Measurements from ENCODE around the gene ACTR1A.
A peak's percentile ranks its signal among the peaks of the same experiment; 100 is the strongest.
"Not testable (repeated sequence)": the region's sequence is repeated elsewhere in the genome, so short reads cannot be mapped to it uniquely, and the experiment has no call there.

Gene ACTR1A

GRCh38 chr10:102502337-102503151 lies at the start of gene ACTR1A:
ACTR1A (minus strand) TSS chr10:102502712; CDS start chr10:102502647, 65 bp downstream.
- DNase-seq, result peak; percentile 94

GRCh38 chr10:102550636-102551210 lies 48.2 kb upstream of the ACTR1A start:
- DNase-seq, result no peak

GRCh38 chr10:102549549-102549948 lies 47.0 kb upstream of the ACTR1A start:
- DNase-seq, result no peak

- DNase-seq, result no peak
Measured at GRCh38 chr10:102546606-102547320, 44.3 kb upstream of the ACTR1A start.

GRCh38 chr10:102545997-102546396 lies 43.5 kb upstream of the ACTR1A start:
- no peak for DNase-seq

- no peak for DNase-seq
Measured at GRCh38 chr10:102545265-102545871, 42.9 kb upstream of the ACTR1A start.

GRCh38 chr10:102542800-102543418 lies 40.4 kb upstream of the ACTR1A start:
- no peak for DNase-seq

GRCh38 chr10:102540023-102540422 lies 37.5 kb upstream of the ACTR1A start:
- DNase-seq, result no peak

- no peak for DNase-seq
Measured at GRCh38 chr10:102538811-102539210, 36.3 kb upstream of the ACTR1A start.

- DNase-seq, result no peak
Measured at GRCh38 chr10:102537948-102538347, 35.4 kb upstream of the ACTR1A start.

- DNase-seq, result no peak
Measured at GRCh38 chr10:102537367-102537766, 34.9 kb upstream of the ACTR1A start.

GRCh38 chr10:102535481-102536147 lies 33.1 kb upstream of the ACTR1A start:
- DNase-seq, result no peak

GRCh38 chr10:102534966-102535365 lies 32.5 kb upstream of the ACTR1A start:
- not testable (repeated sequence) for DNase-seq

- no peak for DNase-seq
Measured at GRCh38 chr10:102534333-102534732, 31.8 kb upstream of the ACTR1A start.

- no peak for DNase-seq
Measured at GRCh38 chr10:102527546-102527945, 25.0 kb upstream of the ACTR1A start.

GRCh38 chr10:102524746-102525145 lies 22.2 kb upstream of the ACTR1A start:
- no peak for DNase-seq

- no peak for DNase-seq
Measured at GRCh38 chr10:102523250-102524029, 20.9 kb upstream of the ACTR1A start.

- DNase-seq, result no peak
Measured at GRCh38 chr10:102522874-102523249, 20.4 kb upstream of the ACTR1A start.

GRCh38 chr10:102519246-102519825 lies 16.8 kb upstream of the ACTR1A start:
- DNase-seq, result no peak

- DNase-seq, result no peak
Measured at GRCh38 chr10:102517553-102517952, 15.0 kb upstream of the ACTR1A start.

- no peak for DNase-seq
Measured at GRCh38 chr10:102515724-102516123, 13.2 kb upstream of the ACTR1A start.
